Activated CD8-positive, alpha-beta T cell treated with anti-CD3 and anti-CD28 coated beads for 36 hours (primary cell): ENCODE data around the gene NFIA. TPM values are rescaled to one million over a fixed set of nuclear protein-coding genes. Genes with fewer than 3 reads are reported as not detected.

Experiments used
- ATAC-seq: fragments of 200-7000 bp; cut with Tn5 transposase; one replicate; pipeline ENCODE4 v1.10.0; 2021; ENCODE audit warnings: mild to moderate bottlenecking, moderate library complexity
- CTCF ChIA-PET: fragments of 350-600 bp; sonication (Branson Sonifier 250); formaldehyde crosslinking; loops from one replicate; lab custom pipeline; 2021; ENCODE audit warnings: antibody characterized with exemption; lab: Charles Lee
- POLR2A ChIA-PET: fragments of 350-600 bp; sonication (Branson Sonifier 250); formaldehyde crosslinking; loops from one replicate; lab custom pipeline; 2021; ENCODE audit warnings: antibody characterized with exemption; lab: Charles Lee
- DNase-seq: peaks from one replicate; pipeline ENCODE4 v3.0.0-alpha.2; 2020
- H3K27ac Mint-ChIP-seq: one replicate; pipeline ENCODE4 v1.8.0; 2021; ENCODE audit warnings: mild to moderate bottlenecking, mixed read lengths
- H3K27me3 Mint-ChIP-seq: one replicate; pipeline ENCODE4 v1.8.0; 2021; ENCODE audit warnings: mixed read lengths
- H3K36me3 Mint-ChIP-seq: one replicate; pipeline ENCODE4 v1.8.0; 2021; ENCODE audit warnings: low read depth, mixed read lengths
- H3K4me1 Mint-ChIP-seq: one replicate; pipeline ENCODE4 v1.8.0; 2021; ENCODE audit warnings: low read depth, mixed read lengths
- H3K4me3 Mint-ChIP-seq: one replicate; pipeline ENCODE4 v1.8.0; 2021; ENCODE audit warnings: mild to moderate bottlenecking, moderate library complexity, mixed read lengths
- H3K9me3 Mint-ChIP-seq: one replicate; pipeline ENCODE4 v1.8.0; 2021; ENCODE audit warnings: mixed read lengths
- CTCF ChIP-seq: fragments of 200-600 bp; IDR thresholded peaks from one replicate; pipeline ENCODE4 v1.8.0; 2022; ENCODE audit warnings: antibody characterized with exemption, mild to moderate bottlenecking
- intact Hi-C: fragments of 100-400 bp; cut with micrococcal nuclease; formaldehyde crosslinking; loops from one replicate; pipeline ENCODE4 v1.10.0; 2022
- total RNA-seq, 2 experiments: library from RNA; stranded (reverse); gene quantifications; one replicate each; pipeline ENCODE4 v1.2.3, GENCODE V29; 2021

Gene NFIA
- total RNA-seq, 2 experiments from 2014 or later = 1.9 to 2.4 TPM

- no peak for TF ChIP-seq CTCF
- Mint-ChIP-seq H3K4me3 (no peak overlapping the region), H3K36me3 (no peaks in the 10 kb centered on the region), H3K27me3 (no peaks in the 10 kb centered on the region), H3K9me3 (no peaks in the 10 kb centered on the region), H3K4me1 (peaks cover 3% of the 10 kb centered on the region), H3K27ac (no peak overlapping the region)
- CTCF ChIA-PET = no interaction called here
- intact Hi-C loops = no loop called here
- ATAC-seq (no peak), DNase-seq (no peak)
- POLR2A ChIA-PET = no interaction called here
Observed at GRCh38 chr1:61244114-61244513, 161.8 kb downstream of the NFIA start.

GRCh38 chr1:61245696-61246400, 163.5 kb downstream of the NFIA start:
- Mint-ChIP-seq H3K27me3 (no peaks in the 10 kb centered on the region), H3K27ac (no peak overlapping the region), H3K4me1 (peaks cover 3% of the 10 kb centered on the region), H3K4me3 (no peak overlapping the region), H3K36me3 (no peaks in the 10 kb centered on the region), H3K9me3 (no peaks in the 10 kb centered on the region)
- no peak for DNase-seq
- CTCF ChIA-PET = no interaction called here
- POLR2A ChIA-PET = no interaction called here
- intact Hi-C loops = no loop called here
- TF ChIP-seq CTCF = no peak
- ATAC-seq = no peak

- TF ChIP-seq CTCF = no peak
- POLR2A ChIA-PET = interaction anchor here (0.8 kb wide), 1 partner anchor 17 kb away, joined by 3 read pairs; no protein-coding TSS in a partner anchor
- intact Hi-C loops = no loop called here
- CTCF ChIA-PET = no interaction called here
- DNase-seq (no peak), ATAC-seq (no peak)
- Mint-ChIP-seq H3K9me3 (no peaks in the 10 kb centered on the region), H3K36me3 (no peaks in the 10 kb centered on the region), H3K4me1 (peaks cover 3% of the 10 kb centered on the region), H3K27ac (no peak overlapping the region), H3K4me3 (no peak overlapping the region), H3K27me3 (no peaks in the 10 kb centered on the region)
Observed at GRCh38 chr1:61247051-61247825, 164.9 kb downstream of the NFIA start.

GRCh38 chr1:61247881-61248752, 165.8 kb downstream of the NFIA start:
- no peaks in the 10 kb centered on the region for H3K36me3 Mint-ChIP-seq
- TF ChIP-seq CTCF = no peak
- ChIA-PET CTCF (no interaction called here), POLR2A (no interaction called here)
- no peaks in the 10 kb centered on the region for H3K27me3 Mint-ChIP-seq
- H3K4me3 Mint-ChIP-seq = no peak overlapping the region
- no peak for ATAC-seq
- DNase-seq = no peak
- intact Hi-C loops = no loop called here
- no peaks in the 10 kb centered on the region for H3K9me3 Mint-ChIP-seq
- peaks cover 3% of the 10 kb centered on the region for H3K4me1 Mint-ChIP-seq
- H3K27ac Mint-ChIP-seq = no peak overlapping the region
